ENCODE data around the gene GNA15. TPM values are rescaled to one million over a fixed set of nuclear protein-coding genes. Genes with fewer than 3 reads are reported as not detected.

Gene GNA15
- total and polyA plus RNA-seq, 4 donors: 1.8 to 12.5 (median 7.0) TPM

DNA sequence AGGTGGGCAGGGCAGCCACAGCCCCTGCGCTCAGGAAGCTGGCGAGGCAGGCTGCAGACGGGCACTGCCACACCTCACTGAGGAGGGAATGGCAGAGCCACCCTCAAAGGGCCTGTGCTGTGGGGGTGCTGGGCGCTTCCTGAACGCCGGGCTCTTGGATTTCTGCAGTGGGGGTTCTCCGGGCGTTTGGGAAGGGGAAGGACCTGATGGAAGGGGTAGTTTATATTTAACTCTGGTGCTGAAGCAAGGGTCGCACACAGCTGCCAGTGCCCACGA is 31.2 kb upstream of the GNA15 start:
- intact Hi-C loops (cut with DNase I): loop anchor here in 1 of 2 donors (2.0 kb wide), 2 partner anchors 28 to 142 kb away; no protein-coding TSS in a partner anchor
- ATAC-seq (ENCODE audit: low FRiP score) (no peak), DNase-seq (no peak)
- H3K9me3 ChIP-seq (ENCODE audit: control insufficient read depth, low read length): no peaks in the 10 kb centered on the region
- H3K36me3 ChIP-seq (ENCODE audit: control insufficient read depth in 1 of 2, insufficient read depth in 2 of 2, low read length in 1 of 2): no peaks in the 10 kb centered on the region
- H3K4me1 ChIP-seq (ENCODE audit: control insufficient read depth in 1 of 2, insufficient read depth in 2 of 2, low read length in 2 of 2): no peaks in the 10 kb centered on the region
- H3K27ac ChIP-seq (ENCODE audit: low read depth in 1 of 2, low read length in 2 of 2): no peak overlapping the region
- no peak overlapping the region for H3K4me3 ChIP-seq (ENCODE audit: low read length in 2 of 2)
- WGBS, 2 donors: 59 to 61% methylated on average over 10 of the region's 10 CpGs
- H3K27me3 ChIP-seq (ENCODE audit: control insufficient read depth in 1 of 2, insufficient read depth in 2 of 2, low read length in 1 of 2): no peaks in the 10 kb centered on the region

DNA sequence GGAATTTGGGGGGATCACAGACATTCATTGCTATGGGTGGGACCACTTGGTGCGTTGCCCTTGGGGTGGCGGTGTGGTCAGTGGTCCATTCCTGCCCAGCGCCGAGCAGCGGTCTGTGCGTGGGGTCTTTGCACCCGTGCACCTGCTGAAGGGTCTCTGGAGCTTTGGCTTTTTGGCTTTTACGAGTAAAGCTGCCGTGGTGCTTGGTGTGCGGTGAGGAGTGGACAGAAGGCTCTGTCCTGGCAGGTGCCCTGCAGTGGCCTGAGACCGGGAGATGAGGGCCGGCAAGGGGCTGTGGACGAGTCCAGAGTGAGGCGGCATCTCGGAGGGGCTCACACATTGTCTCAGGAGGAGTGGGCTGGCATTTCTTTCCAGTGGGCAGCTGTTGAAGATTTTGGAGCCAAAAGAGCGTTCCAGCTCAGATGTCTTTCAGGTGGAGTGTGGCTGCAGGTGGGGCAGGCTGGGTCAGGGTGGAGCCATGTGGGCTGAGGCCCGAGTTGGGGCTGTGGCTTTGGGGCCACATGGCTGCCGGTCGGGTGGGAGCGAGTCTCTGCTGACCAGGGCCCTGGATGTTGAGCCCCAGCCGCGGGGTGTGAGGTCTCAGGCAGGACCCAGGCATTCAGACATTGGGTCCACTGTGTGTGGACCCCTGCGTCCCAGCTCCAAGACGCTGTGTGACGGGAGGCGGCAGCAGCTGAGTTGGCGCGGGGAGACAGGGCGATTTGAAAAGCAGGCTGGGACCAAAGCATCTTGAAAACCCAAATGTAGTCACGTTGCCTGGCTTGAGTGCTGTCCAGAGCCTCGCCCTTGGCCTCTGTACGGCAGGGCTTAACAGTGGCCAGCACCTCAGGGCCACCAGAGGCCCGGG is 30.0 kb upstream of the GNA15 start:
- Histone ChIP-seq H3K4me3 (ENCODE audit: low read length in 2 of 2) (no peak overlapping the region), H3K27me3 (ENCODE audit: control insufficient read depth in 1 of 2, insufficient read depth in 2 of 2, low read length in 1 of 2) (no peaks in the 10 kb centered on the region), H3K36me3 (ENCODE audit: control insufficient read depth in 1 of 2, insufficient read depth in 2 of 2, low read length in 1 of 2) (no peaks in the 10 kb centered on the region), H3K27ac (ENCODE audit: low read depth in 1 of 2, low read length in 2 of 2) (no peak overlapping the region), H3K9me3 (ENCODE audit: control insufficient read depth, low read length) (no peaks in the 10 kb centered on the region), H3K4me1 (ENCODE audit: control insufficient read depth in 1 of 2, insufficient read depth in 2 of 2, low read length in 2 of 2) (no peaks in the 10 kb centered on the region)
- no peak for ATAC-seq (ENCODE audit: low FRiP score)
- intact Hi-C loops (cut with DNase I): loop anchor here (2.0 to 5.0 kb wide), 3 partner anchors 29 to 144 kb away; no protein-coding TSS in a partner anchor
- peak in 1 of 2 donors; percentile 68 for DNase-seq
- WGBS, 2 donors: 85 to 88% methylated on average over 33 of the region's 33 CpGs

GRCh38 chr19:3106509-3107141 is 29.2 kb upstream of the GNA15 start:
- no peak overlapping the region for H3K4me3 ChIP-seq (ENCODE audit: low read length in 2 of 2)
- WGBS, 2 donors: 95 to 96% methylated on average over 17 of the region's 17 CpGs
- no peaks in the 10 kb centered on the region for H3K4me1 ChIP-seq (ENCODE audit: control insufficient read depth in 1 of 2, insufficient read depth in 2 of 2, low read length in 2 of 2)
- intact Hi-C loops (cut with DNase I): loop anchor here in 1 of 2 donors (5.0 kb wide), 1 partner anchor 144 kb away; no protein-coding TSS in a partner anchor
- no peak overlapping the region for H3K27ac ChIP-seq (ENCODE audit: low read depth in 1 of 2, low read length in 2 of 2)
- no peaks in the 10 kb centered on the region for H3K27me3 ChIP-seq (ENCODE audit: control insufficient read depth in 1 of 2, insufficient read depth in 2 of 2, low read length in 1 of 2)
- ATAC-seq (ENCODE audit: low FRiP score) (no peak), DNase-seq (peak in 1 of 2 donors; percentile 70)
- no peaks in the 10 kb centered on the region for H3K36me3 ChIP-seq (ENCODE audit: control insufficient read depth in 1 of 2, insufficient read depth in 2 of 2, low read length in 1 of 2)
- H3K9me3 ChIP-seq (ENCODE audit: control insufficient read depth, low read length): no peaks in the 10 kb centered on the region

GRCh38 chr19:3107658-3108057 is 28.2 kb upstream of the GNA15 start:
- ATAC-seq (ENCODE audit: low FRiP score): no peak
- 84 to 87% methylated on average over 7 of the region's 7 CpGs for WGBS, 2 donors
- no peak for DNase-seq
- intact Hi-C loops (cut with DNase I): loop anchor here in 1 of 2 donors (5.0 kb wide), 1 partner anchor 145 kb away; no protein-coding TSS in a partner anchor
- no peaks in the 10 kb centered on the region for H3K27me3 ChIP-seq (ENCODE audit: control insufficient read depth in 1 of 2, insufficient read depth in 2 of 2, low read length in 1 of 2)
- no peaks in the 10 kb centered on the region for H3K4me1 ChIP-seq (ENCODE audit: control insufficient read depth in 1 of 2, insufficient read depth in 2 of 2, low read length in 2 of 2)
- H3K4me3 ChIP-seq (ENCODE audit: low read length in 2 of 2): no peak overlapping the region
- H3K9me3 ChIP-seq (ENCODE audit: control insufficient read depth, low read length): no peaks in the 10 kb centered on the region
- H3K27ac ChIP-seq (ENCODE audit: low read depth in 1 of 2, low read length in 2 of 2): no peak overlapping the region
- H3K36me3 ChIP-seq (ENCODE audit: control insufficient read depth in 1 of 2, insufficient read depth in 2 of 2, low read length in 1 of 2): no peaks in the 10 kb centered on the region

- H3K27me3 ChIP-seq (ENCODE audit: control insufficient read depth in 1 of 2, insufficient read depth in 2 of 2, low read length in 1 of 2): no peaks in the 10 kb centered on the region
- no peaks in the 10 kb centered on the region for H3K36me3 ChIP-seq (ENCODE audit: control insufficient read depth in 1 of 2, insufficient read depth in 2 of 2, low read length in 1 of 2)
- intact Hi-C loops (cut with DNase I): loop anchor here in 1 of 2 donors (5.0 kb wide), 1 partner anchor 146 kb away; no protein-coding TSS in a partner anchor
- WGBS, 2 donors: 48 to 52% methylated on average over 5 of the region's 5 CpGs
- no peak overlapping the region for H3K4me3 ChIP-seq (ENCODE audit: low read length in 2 of 2)
- ATAC-seq (ENCODE audit: low FRiP score) (no peak), DNase-seq (peak in 1 of 2 donors; percentile 76)
- H3K27ac ChIP-seq (ENCODE audit: low read depth in 1 of 2, low read length in 2 of 2): no peak overlapping the region
- H3K4me1 ChIP-seq (ENCODE audit: control insufficient read depth in 1 of 2, insufficient read depth in 2 of 2, low read length in 2 of 2): no peaks in the 10 kb centered on the region
- H3K9me3 ChIP-seq (ENCODE audit: control insufficient read depth, low read length): no peaks in the 10 kb centered on the region
These were observed 27.1 kb upstream of the GNA15 start for GRCh38 chr19:3108775-3109174.

GRCh38 chr19:3109491-3109890 is 26.3 kb upstream of the GNA15 start:
- intact Hi-C loops (cut with DNase I): loop anchor here in 1 of 2 donors (5.0 kb wide), 1 partner anchor 147 kb away; no protein-coding TSS in a partner anchor
- ATAC-seq (ENCODE audit: low FRiP score) (no peak), DNase-seq (no peak)
- WGBS, 2 donors: 85 to 89% methylated on average over 22 of the region's 22 CpGs
- Histone ChIP-seq H3K9me3 (ENCODE audit: control insufficient read depth, low read length) (no peaks in the 10 kb centered on the region), H3K4me3 (ENCODE audit: low read length in 2 of 2) (no peak overlapping the region), H3K36me3 (ENCODE audit: control insufficient read depth in 1 of 2, insufficient read depth in 2 of 2, low read length in 1 of 2) (no peaks in the 10 kb centered on the region), H3K27me3 (ENCODE audit: control insufficient read depth in 1 of 2, insufficient read depth in 2 of 2, low read length in 1 of 2) (no peaks in the 10 kb centered on the region), H3K4me1 (ENCODE audit: control insufficient read depth in 1 of 2, insufficient read depth in 2 of 2, low read length in 2 of 2) (no peaks in the 10 kb centered on the region), H3K27ac (ENCODE audit: low read depth in 1 of 2, low read length in 2 of 2) (no peak overlapping the region)

- no peak overlapping the region for H3K4me3 ChIP-seq (ENCODE audit: low read length in 2 of 2)
- H3K27ac ChIP-seq (ENCODE audit: low read depth in 1 of 2, low read length in 2 of 2): no peak overlapping the region
- intact Hi-C loops (cut with DNase I): no loop called here
- H3K4me1 ChIP-seq (ENCODE audit: control insufficient read depth in 1 of 2, insufficient read depth in 2 of 2, low read length in 2 of 2): no peaks in the 10 kb centered on the region
- DNase-seq (no peak), ATAC-seq (ENCODE audit: low FRiP score) (no peak)
- no peaks in the 10 kb centered on the region for H3K36me3 ChIP-seq (ENCODE audit: control insufficient read depth in 1 of 2, insufficient read depth in 2 of 2, low read length in 1 of 2)
- no peaks in the 10 kb centered on the region for H3K27me3 ChIP-seq (ENCODE audit: control insufficient read depth in 1 of 2, insufficient read depth in 2 of 2, low read length in 1 of 2)
- H3K9me3 ChIP-seq (ENCODE audit: control insufficient read depth, low read length): no peaks in the 10 kb centered on the region
- 91 to 92% methylated on average over 36 to 37 of the region's 37 CpGs for WGBS, 2 donors
These were observed 25.6 kb upstream of the GNA15 start for GRCh38 chr19:3110126-3110825.

- intact Hi-C loops (cut with DNase I): no loop called here
- no peak for ATAC-seq (ENCODE audit: low FRiP score)
- WGBS, 2 donors: 95 to 96% methylated on average over 17 of the region's 17 CpGs
- H3K36me3 ChIP-seq (ENCODE audit: control insufficient read depth in 1 of 2, insufficient read depth in 2 of 2, low read length in 1 of 2): no peaks in the 10 kb centered on the region
- no peaks in the 10 kb centered on the region for H3K4me1 ChIP-seq (ENCODE audit: control insufficient read depth in 1 of 2, insufficient read depth in 2 of 2, low read length in 2 of 2)
- H3K27ac ChIP-seq (ENCODE audit: low read depth in 1 of 2, low read length in 2 of 2): no peak overlapping the region
- H3K9me3 ChIP-seq (ENCODE audit: control insufficient read depth, low read length): no peaks in the 10 kb centered on the region
- H3K27me3 ChIP-seq (ENCODE audit: control insufficient read depth in 1 of 2, insufficient read depth in 2 of 2, low read length in 1 of 2): no peaks in the 10 kb centered on the region
- DNase-seq: no peak
- H3K4me3 ChIP-seq (ENCODE audit: low read length in 2 of 2): no peak overlapping the region
These were observed 24.1 kb upstream of the GNA15 start for GRCh38 chr19:3111586-3112247.

Measured in aorta (tissue), 5 donors.